K562 (cell line): ENCODE data around the gene HDHD2. TPM values are rescaled to one million over a fixed set of nuclear protein-coding genes. Genes with fewer than 3 reads are reported as not detected.

ENCODE experiments used
- ATAC-seq: fragments of 200-7000 bp; cut with Tn5 transposase; 3 replicates; pipeline ENCODE4 v1.9.1; 2020; ENCODE audit warnings: moderate library complexity
- BruUV-seq: library from RNA; stranded (reverse); fragments of 400-500 nt; replicated peaks from 2 replicates; lab custom pipeline; 2021; lab: Mats Ljungman, UMichigan
- CTCF ChIA-PET: fragments of 300-600 bp; formaldehyde crosslinking; extraction: SDS; loops from one replicate; lab custom pipeline; 2021; ENCODE audit warnings: low intra/inter-chr PET ratio; lab: Yijun Ruan, JAX
- POLR2A ChIA-PET: fragments of 300-600, 350-650 bp; sonication (Branson Sonifier 250); formaldehyde crosslinking; extraction: SDS; loops from one replicate; lab custom pipeline; 2021; ENCODE audit warnings: antibody characterized with exemption, inconsistent platforms; lab: Yijun Ruan, JAX
- DNase-seq, 4 experiments: peaks; one replicate each; pipeline versions ENCODE4 v3.0.0 to v3.0.0-alpha.2; 2011 to 2018; ENCODE audit warnings: low spot score in 3 of 4, mixed read lengths in 3 of 4; ENCODE audit errors: extremely low read depth in 1 of 4
- FAIRE-seq: peaks from 2 replicates; lab custom pipeline; 2011; peaks lifted over from hg19 to GRCh38; lab: Jason Lieb, UNC
- H2AFZ ChIP-seq: 2 replicates; pipeline ENCODE4 v1.6.0; 2011; ENCODE audit warnings: low read depth, low read length, control low read depth, inconsistent platforms
- H3K27ac ChIP-seq: fragments of 200-600 bp; 3 replicates; pipeline ENCODE4 v1.8.0; 2011; ENCODE audit warnings: low read depth, mild to moderate bottlenecking, control low read depth, inconsistent platforms, low read length, moderate library complexity, mixed read lengths; ENCODE audit errors: extremely low read depth
- H3K27me3 ChIP-seq, 2 experiments: fragments of 300-600 bp in 1 of 2; 2 replicates in 1 of 2; 3 replicates in 1 of 2; pipeline versions ENCODE4 v1.6.0 to v1.8.0; 2011; ENCODE audit warnings: inconsistent platforms in 2 of 2, low read length in 2 of 2, mild to moderate bottlenecking in 1 of 2, mixed read lengths in 1 of 2, moderate library complexity in 1 of 2; ENCODE audit not compliant: control insufficient read depth in 2 of 2, insufficient read depth in 2 of 2
- H3K36me3 ChIP-seq: fragments of 300-600 bp; 3 replicates; pipeline ENCODE4 v1.8.0; 2011; ENCODE audit warnings: mild to moderate bottlenecking, low read length, inconsistent platforms; ENCODE audit not compliant: control insufficient read depth, insufficient read depth
- H3K4me1 ChIP-seq, 2 experiments: fragments of 200-600 bp in 1 of 2; replicated peaks in 1 of 2; 2 replicates in 1 of 2; 3 replicates in 1 of 2; pipeline versions ENCODE4 v1.5.1 to v1.8.0; 2011; ENCODE audit warnings: inconsistent platforms in 2 of 2, low read length in 2 of 2, mild to moderate bottlenecking in 1 of 2, mixed read lengths in 1 of 2, moderate library complexity in 1 of 2; ENCODE audit not compliant: control insufficient read depth in 2 of 2, insufficient read depth in 2 of 2
- H3K4me2 ChIP-seq: 2 replicates; pipeline ENCODE4 v1.6.1; 2011; ENCODE audit warnings: low read length, control low read depth, inconsistent platforms, mixed read lengths; ENCODE audit not compliant: insufficient read depth
- H3K4me3 ChIP-seq: fragments of 200-600 bp; sonication (generic), shearing (Covaris generic); 2 replicates; pipeline ENCODE4 v1.5.1; 2016; ENCODE audit warnings: control low read depth, inconsistent platforms
- H3K79me2 ChIP-seq: fragments of 200-600 bp; 3 replicates; pipeline ENCODE4 v1.8.0; 2011; ENCODE audit warnings: low read length, inconsistent platforms; ENCODE audit not compliant: control insufficient read depth, insufficient read depth
- H3K9ac ChIP-seq, 2 experiments: 2 replicates each; pipeline versions ENCODE4 v1.6.0 to v1.6.1; 2011; ENCODE audit warnings: low read depth in 2 of 2, low read length in 2 of 2, control low read depth in 1 of 2, inconsistent platforms in 1 of 2, mild to moderate bottlenecking in 1 of 2, mixed read lengths in 1 of 2; ENCODE audit not compliant: insufficient read depth in 1 of 2
- H3K9me1 ChIP-seq: one replicate; pipeline ENCODE4 v1.6.0; 2011; ENCODE audit warnings: inconsistent platforms, mild to moderate bottlenecking, low read length, moderate library complexity; ENCODE audit not compliant: control insufficient read depth, insufficient read depth
- H3K9me3 ChIP-seq: replicated peaks from 2 replicates; pipeline ENCODE4 v1.5.1; 2011; ENCODE audit warnings: low read depth, low read length, inconsistent platforms; ENCODE audit not compliant: control insufficient read depth, insufficient read depth
- H4K20me1 ChIP-seq: replicated peaks from 2 replicates; pipeline ENCODE4 v1.6.1; 2011; ENCODE audit warnings: low read length, inconsistent platforms, mixed read lengths; ENCODE audit not compliant: control insufficient read depth, insufficient read depth
- HMGXB4 ChIP-seq: sonication (generic); formaldehyde crosslinking; IDR thresholded peaks from 2 replicates; pipeline ENCODE4 v1.8.1; 2023; ENCODE audit warnings: mild to moderate bottlenecking, missing genetic modification reagents
- MBD1 ChIP-seq: fragments of 250-450 bp; sonication (Bioruptor Pico); IDR thresholded peaks from 2 replicates; pipeline ENCODE4 v1.8.0; 2022; ENCODE audit warnings: inconsistent platforms
- REST ChIP-seq, 2 experiments: fragments of 450-650 bp; formaldehyde crosslinking in 1 of 2; IDR thresholded peaks; 2 replicates each; pipeline versions ENCODE4 v1.4.0 to v1.6.1; 2014 to 2020; ENCODE audit warnings: mild to moderate bottlenecking in 2 of 2, borderline replicate concordance in 1 of 2, low read depth in 1 of 2
- SMARCA4 ChIP-seq: fragments of 450-650 bp; IDR thresholded peaks from 2 replicates; pipeline ENCODE4 v1.6.1; 2016
- SOX6 ChIP-seq: fragments of 450-650 bp; IDR thresholded peaks from 2 replicates; pipeline ENCODE4 v1.6.1; 2014; ENCODE audit warnings: mild to moderate bottlenecking
- SRSF3 ChIP-seq: fragments of 200-400 bp; formaldehyde crosslinking; IDR thresholded peaks from 2 replicates; pipeline ENCODE4 v1.6.1; 2016; ENCODE audit warnings: mild to moderate bottlenecking, low read length, moderate library complexity; ENCODE audit not compliant: insufficient read depth
- TCF7 ChIP-seq: sonication (generic); IDR thresholded peaks from 2 replicates; pipeline ENCODE4 v1.6.1; 2016; ENCODE audit warnings: antibody characterized with exemption, borderline replicate concordance
- ZHX1 ChIP-seq: fragments of 150-350 bp; conservative IDR thresholded peaks from 2 replicates; pipeline ENCODE4 v1.6.1; 2014; ENCODE audit warnings: low read length
- WGBS: fragments of 100-300 bp; shearing (Covaris generic); methylation state at CpG from one replicate; pipeline ENCODE4 v1.1.6; 2016; ENCODE audit warnings: low coverage, mixed read lengths; ENCODE audit not compliant: insufficient coverage; ENCODE audit errors: missing lambda C conversion rate; 5-methylcytosine and 5-hydroxymethylcytosine counted together
- in situ Hi-C: fragments of 300-500 bp; cut with MboI; formaldehyde crosslinking; loops from 4 replicates; pipeline ENCODE4 v1.15.0; 2018; ENCODE audit warnings: inconsistent platforms, mixed read lengths
- intact Hi-C: fragments of 100-400 bp; cut with micrococcal nuclease; formaldehyde crosslinking; loops from 2 replicates; pipeline ENCODE4 v1.14.2; 2022
- polyA plus RNA-seq, 8 experiments: library from polyadenylated mRNA; depleted of rRNA in 4 of 8; stranded (reverse) in 5 of 8; unstranded in 3 of 8; fragments of >200 nt; fragmentation: Nextera tagmentation in 2 of 8; fragmentation: Illumina TruSeq in 1 of 8; extraction: Ambion mirVana in 2 of 8; extraction: Trizol in 1 of 8; gene quantifications; 2 replicates each; pipeline versions ENCODE4 v1.2.1 to v1.2.3, GENCODE V29; 2011 to 2014; ENCODE audit warnings: inconsistent platforms in 1 of 8, missing spikeins in 1 of 8
- total RNA-seq, 7 experiments: library from RNA; depleted of rRNA in 6 of 7; stranded (reverse); fragments of >200 nt in 6 of 7; fragmentation: Illumina TruSeq in 2 of 7; extraction: Trizol in 2 of 7; gene quantifications; 2 replicates each; pipeline versions ENCODE4 v1.2.1 to v1.2.3, GENCODE V29; 2011 to 2021; ENCODE audit warnings: low replicate concordance in 1 of 7

HDHD2 gene
- total and polyA plus RNA-seq, 9 of the 15 experiments (the other 6 are each of a cell fraction or from before 2014, with no cell fraction given), result 6.8 to 25.2 (median 21.5) TPM

GRCh38 chr18:47168913-47169312, 18.6 kb upstream of the HDHD2 start:
- H3K36me3 ChIP-seq, result peaks cover 2% of the 10 kb centered on the region; the same call in 1 of the 3 replicates
- CTCF ChIA-PET, result no interaction called here
- in situ Hi-C loops, result no loop called here
- no peak overlapping the region for H3K4me3 ChIP-seq
- intact Hi-C loops, result no loop called here
- H4K20me1 ChIP-seq, result peaks cover 15% of the 10 kb centered on the region; the same call in 1 of the 2 replicates
- no peak for DNase-seq
- no peaks in the 10 kb centered on the region for H3K9me1 ChIP-seq
- POLR2A ChIA-PET, result no interaction called here
- no peaks in the 10 kb centered on the region for H3K27me3 ChIP-seq
- H3K27ac ChIP-seq, result no peak overlapping the region
- H2AFZ ChIP-seq, result no peak overlapping the region
- BruUV-seq, result no TSS peak
- peaks cover 0 to 10% of the 10 kb centered on the region in 2 experiments; a peak in 3 of 5 replicates for H3K4me1 ChIP-seq
- H3K9ac ChIP-seq, result no peak overlapping the region
- H3K9me3 ChIP-seq, result no peaks in the 10 kb centered on the region
- H3K79me2 ChIP-seq, result peaks cover 78% of the 10 kb centered on the region
- FAIRE-seq, result no peak
- WGBS, result 92% methylated on average over 1 of the region's 1 CpG
- no peak overlapping the region for H3K4me2 ChIP-seq
- no peak for ATAC-seq
- TF ChIP-seq SMARCA4 (no peak), TCF7 (no peak), ZHX1 (no peak), HMGXB4 (CRISPR knock-in tag) (no peak), SRSF3 (no peak), SOX6 (no peak), REST (IDR thresholded peaks at IDR 0.05; ENCODE audit: borderline replicate concordance) (no peak), REST (CRISPR knock-in tag; IDR thresholded peaks at IDR 0.05; ENCODE audit: low read depth) (no peak), MBD1 (no peak)
